HG03066 (cell line): ENCODE data around the gene ZMYND11.

Source experiments
- ATAC-seq: cut with Tn5 transposase; IDR thresholded peaks from one replicate; pipeline ENCODE4 v1.9.1; 2021; ENCODE audit warnings: low read depth; ENCODE audit not compliant: unreplicated experiment

The ZMYND11 gene

GRCh38 chr10:135132-135600, at the start of gene ZMYND11:
TSS of gene ZMYND11 (plus strand) at chr10:135455. CDS start at chr10:180013, 44,558 bp downstream.
- peak; percentile 44 for ATAC-seq

- no peak for ATAC-seq
These were observed 49.2 kb upstream of the ZMYND11 start for GRCh38 chr10:86031-86430.

GRCh38 chr10:87177-88080, 47.8 kb upstream of the ZMYND11 start:
- no peak for ATAC-seq

- no peak for ATAC-seq
These were observed 47.0 kb upstream of the ZMYND11 start for GRCh38 chr10:88253-88652.

- ATAC-seq: no peak
These were observed 46.0 kb upstream of the ZMYND11 start for GRCh38 chr10:89248-89647.

GRCh38 chr10:90161-90560, 45.1 kb upstream of the ZMYND11 start:
- ATAC-seq: no peak

- no peak for ATAC-seq
These were observed 43.9 kb upstream of the ZMYND11 start for GRCh38 chr10:91313-91712.

GRCh38 chr10:92153-92552, 43.1 kb upstream of the ZMYND11 start:
- ATAC-seq: no peak

- ATAC-seq: no peak
These were observed 42.4 kb upstream of the ZMYND11 start for GRCh38 chr10:92846-93245.

- no peak for ATAC-seq
These were observed 40.6 kb upstream of the ZMYND11 start for GRCh38 chr10:94613-95012.

- ATAC-seq: no peak
These were observed 39.7 kb upstream of the ZMYND11 start for GRCh38 chr10:95356-96115.

GRCh38 chr10:96466-96865, 38.8 kb upstream of the ZMYND11 start:
- no peak for ATAC-seq

GRCh38 chr10:104416-104815, 30.8 kb upstream of the ZMYND11 start:
- no peak for ATAC-seq

- no peak for ATAC-seq
These were observed 30.2 kb upstream of the ZMYND11 start for GRCh38 chr10:104862-105565.

GRCh38 chr10:105806-106205, 29.4 kb upstream of the ZMYND11 start:
- ATAC-seq: no peak

GRCh38 chr10:106740-107139, 28.5 kb upstream of the ZMYND11 start:
- no peak for ATAC-seq

- ATAC-seq: no peak
These were observed 23.0 kb upstream of the ZMYND11 start for GRCh38 chr10:112246-112645.

- ATAC-seq: no peak
These were observed 10.4 kb upstream of the ZMYND11 start for GRCh38 chr10:124874-125273.

GRCh38 chr10:127612-128432, 7.4 kb upstream of the ZMYND11 start:
- peak; percentile 78 for ATAC-seq

GRCh38 chr10:129810-130209, 5.4 kb upstream of the ZMYND11 start:
- ATAC-seq: no peak
